Natural killer cell treated with Interleukin-12 subunit alpha and Interleukin-12 subunit beta and Interleukin-15 and Interleukin-18, amount 100 ng/mL, for 72 hours (primary cell): ENCODE measurements around the gene USP24. TPM values are rescaled to one million over a fixed set of nuclear protein-coding genes. Genes with fewer than 3 reads are reported as not detected.

Experiments
- ATAC-seq, 2 donors: fragments of 150-1000 bp; cut with Tn5 transposase in 1 of 2; sonication (Bioruptor Pico), chemical (Tn5 transposase) in 1 of 2; 2 replicates each; pipeline ENCODE4 v1.10.0; 2021
- DNase-seq: peaks from one replicate; pipeline ENCODE4 v3.0.0; 2022; ENCODE audit warnings: low spot score
- H3K27ac Mint-ChIP-seq, 2 donors: 1 replicate in 1 of 2; 2 replicates in 1 of 2; pipeline ENCODE4 v1.8.0; 2022; ENCODE audit warnings: mixed read lengths in 2 of 2, mild to moderate bottlenecking in 1 of 2, moderate library complexity in 1 of 2
- H3K27me3 Mint-ChIP-seq, 2 donors: 1 replicate in 1 of 2; 2 replicates in 1 of 2; pipeline ENCODE4 v1.8.0; 2022; ENCODE audit warnings: mixed read lengths in 2 of 2
- H3K36me3 Mint-ChIP-seq: one replicate; pipeline ENCODE4 v1.8.0; 2022; ENCODE audit warnings: mixed read lengths
- H3K4me1 Mint-ChIP-seq, 2 donors: 1 replicate in 1 of 2; 2 replicates in 1 of 2; pipeline ENCODE4 v1.8.0; 2022; ENCODE audit warnings: low read depth in 2 of 2, mixed read lengths in 2 of 2, mild to moderate bottlenecking in 1 of 2
- H3K4me3 Mint-ChIP-seq: one replicate; pipeline ENCODE4 v1.8.0; 2022; ENCODE audit warnings: mixed read lengths
- H3K9me3 Mint-ChIP-seq: 2 replicates; pipeline ENCODE4 v1.8.0; 2022; ENCODE audit warnings: mixed read lengths
- total RNA-seq, 2 donors: library from RNA; stranded (reverse); gene quantifications; one replicate each; pipeline ENCODE4 v1.2.3, GENCODE V29; 2022

The USP24 gene
- total RNA-seq, 2 donors from 2014 or later = 66.8 to 83.1 TPM

- DNase-seq = no peak
- Mint-ChIP-seq H3K27me3 (peaks cover 0 to 2% of the 10 kb centered on the region in 2 donors), H3K4me3 (no peak overlapping the region), H3K27ac (no peak overlapping the region), H3K9me3 (no peaks in the 10 kb centered on the region), H3K36me3 (no peaks in the 10 kb centered on the region), H3K4me1 (no peaks in the 10 kb centered on the region)
- no peak for ATAC-seq
Measured at GRCh38 chr1:55048453-55049270, 166.5 kb downstream of the USP24 start.

DNA sequence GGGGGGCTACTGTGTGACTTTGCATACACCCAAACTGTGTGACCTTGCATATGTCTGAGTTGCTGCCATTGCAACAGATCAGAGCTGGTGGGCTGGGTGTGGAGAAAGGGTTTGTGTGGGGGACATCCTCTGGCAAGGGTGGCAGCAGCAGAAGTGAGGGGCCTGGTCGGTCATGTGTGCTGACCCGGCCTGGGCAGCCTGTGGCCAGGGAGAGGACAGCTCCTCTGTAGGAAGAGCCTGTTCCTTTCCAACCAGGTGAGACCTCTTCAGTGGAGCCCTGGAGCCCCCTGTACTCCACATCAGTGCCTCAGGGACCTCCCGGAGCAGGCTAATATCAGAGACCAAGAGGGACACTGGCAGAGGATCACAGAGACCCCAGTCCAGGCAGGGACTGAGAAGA is 167.6 kb downstream of the USP24 start:
- ATAC-seq = no peak
- no peak for DNase-seq
- H3K4me1 Mint-ChIP-seq = no peaks in the 10 kb centered on the region
- H3K27me3 Mint-ChIP-seq = peaks cover 0 to 4% of the 10 kb centered on the region in 2 donors
- no peaks in the 10 kb centered on the region for H3K36me3 Mint-ChIP-seq
- no peak overlapping the region for H3K27ac Mint-ChIP-seq
- H3K9me3 Mint-ChIP-seq = no peaks in the 10 kb centered on the region
- no peak overlapping the region for H3K4me3 Mint-ChIP-seq

- ATAC-seq (no peak), DNase-seq (no peak)
- no peaks in the 10 kb centered on the region for H3K9me3 Mint-ChIP-seq
- no peaks in the 10 kb centered on the region for H3K4me1 Mint-ChIP-seq
- H3K4me3 Mint-ChIP-seq = no peak overlapping the region
- H3K27me3 Mint-ChIP-seq = peaks cover 0 to 9% of the 10 kb centered on the region in 2 donors
- H3K36me3 Mint-ChIP-seq = no peaks in the 10 kb centered on the region
- no peak overlapping the region for H3K27ac Mint-ChIP-seq
Measured at GRCh38 chr1:55046871-55047270, 168.3 kb downstream of the USP24 start.

DNA sequence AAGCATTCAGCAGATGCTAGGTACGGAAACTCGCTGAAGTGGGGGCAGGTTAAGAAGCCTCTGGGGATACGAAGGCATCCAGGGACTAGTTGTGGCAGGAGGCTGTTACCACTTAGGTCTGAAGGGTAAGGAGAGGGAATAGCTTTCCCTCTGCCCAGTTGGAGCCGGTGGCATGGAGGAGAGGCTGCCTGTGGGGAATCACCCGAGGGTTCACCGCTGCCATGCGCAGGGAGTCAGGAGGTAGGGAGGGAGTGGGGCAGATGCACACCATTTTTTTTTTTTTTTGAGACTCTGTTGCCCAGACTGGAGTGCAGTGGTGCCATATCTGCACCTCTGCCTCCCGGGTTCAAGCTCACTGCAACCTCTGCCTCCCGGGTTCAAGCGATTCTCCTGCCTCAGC is 169.7 kb downstream of the USP24 start:
- DNase-seq (no peak), ATAC-seq (no peak)
- peaks cover 9 to 18% of the 10 kb centered on the region in 2 donors for H3K27me3 Mint-ChIP-seq
- no peaks in the 10 kb centered on the region for H3K9me3 Mint-ChIP-seq
- no peak overlapping the region for H3K27ac Mint-ChIP-seq
- no peaks in the 10 kb centered on the region for H3K36me3 Mint-ChIP-seq
- H3K4me1 Mint-ChIP-seq = no peaks in the 10 kb centered on the region
- H3K4me3 Mint-ChIP-seq = no peak overlapping the region

GRCh38 chr1:55044617-55045397 is 170.4 kb downstream of the USP24 start:
- DNase-seq (no peak), ATAC-seq (peak in 1 of 2 donors; percentile 18)
- H3K4me3 Mint-ChIP-seq = no peak overlapping the region
- peaks cover 9 to 24% of the 10 kb centered on the region in 2 donors for H3K27me3 Mint-ChIP-seq
- H3K36me3 Mint-ChIP-seq = no peaks in the 10 kb centered on the region
- no peak overlapping the region for H3K27ac Mint-ChIP-seq
- H3K4me1 Mint-ChIP-seq = no peaks in the 10 kb centered on the region
- H3K9me3 Mint-ChIP-seq = no peaks in the 10 kb centered on the region

DNA sequence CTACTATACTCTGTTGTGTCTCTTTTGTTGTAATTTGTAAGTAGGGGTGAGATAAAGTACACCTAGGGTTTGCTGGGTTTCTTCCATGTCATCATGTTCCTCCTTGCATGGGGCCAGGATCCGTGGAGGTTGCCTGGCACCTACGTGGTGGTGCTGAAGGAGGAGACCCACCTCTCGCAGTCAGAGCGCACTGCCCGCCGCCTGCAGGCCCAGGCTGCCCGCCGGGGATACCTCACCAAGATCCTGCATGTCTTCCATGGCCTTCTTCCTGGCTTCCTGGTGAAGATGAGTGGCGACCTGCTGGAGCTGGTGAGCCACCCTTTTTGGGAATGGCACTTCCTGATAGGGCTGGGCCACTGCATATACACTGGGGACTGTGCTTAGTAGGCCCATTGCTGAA is 171.4 kb downstream of the USP24 start:
- H3K27ac Mint-ChIP-seq = no peak overlapping the region
- H3K36me3 Mint-ChIP-seq = no peaks in the 10 kb centered on the region
- no peaks in the 10 kb centered on the region for H3K4me1 Mint-ChIP-seq

DNA sequence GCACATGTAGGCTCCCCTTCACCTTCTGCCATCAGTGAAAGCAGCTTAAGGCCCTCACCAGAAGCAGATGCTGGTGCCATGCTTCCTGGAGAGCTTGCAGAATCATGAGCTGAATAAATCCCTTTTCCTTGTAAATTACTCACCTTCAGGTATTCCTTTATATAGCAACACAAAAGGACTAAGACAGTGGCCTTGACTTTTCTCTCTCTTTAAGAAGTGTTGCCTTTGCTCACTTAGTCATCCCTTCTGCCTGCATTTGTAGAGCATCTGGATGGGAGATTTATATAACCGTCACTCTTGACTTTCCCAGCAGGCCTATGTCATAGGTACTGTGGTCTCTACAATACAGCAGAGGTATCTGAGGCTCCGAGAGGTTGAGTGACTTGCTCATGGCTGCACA is 172.2 kb downstream of the USP24 start:
- DNase-seq = no peak
- no peaks in the 10 kb centered on the region for H3K36me3 Mint-ChIP-seq
- no peaks in the 10 kb centered on the region for H3K9me3 Mint-ChIP-seq
- H3K4me3 Mint-ChIP-seq = no peak overlapping the region
- ATAC-seq = no peak
- no peaks in the 10 kb centered on the region for H3K4me1 Mint-ChIP-seq
- H3K27me3 Mint-ChIP-seq = peaks cover 17 to 31% of the 10 kb centered on the region in 2 donors
- H3K27ac Mint-ChIP-seq = no peak overlapping the region

More for the DNA sequence above, 171.4 kb downstream of the USP24 start:
- no peak for DNase-seq
- ATAC-seq = no peak
- Mint-ChIP-seq H3K9me3 (no peaks in the 10 kb centered on the region), H3K4me3 (no peak overlapping the region), H3K27me3 (peaks cover 14 to 29% of the 10 kb centered on the region in 2 donors)

DNA sequence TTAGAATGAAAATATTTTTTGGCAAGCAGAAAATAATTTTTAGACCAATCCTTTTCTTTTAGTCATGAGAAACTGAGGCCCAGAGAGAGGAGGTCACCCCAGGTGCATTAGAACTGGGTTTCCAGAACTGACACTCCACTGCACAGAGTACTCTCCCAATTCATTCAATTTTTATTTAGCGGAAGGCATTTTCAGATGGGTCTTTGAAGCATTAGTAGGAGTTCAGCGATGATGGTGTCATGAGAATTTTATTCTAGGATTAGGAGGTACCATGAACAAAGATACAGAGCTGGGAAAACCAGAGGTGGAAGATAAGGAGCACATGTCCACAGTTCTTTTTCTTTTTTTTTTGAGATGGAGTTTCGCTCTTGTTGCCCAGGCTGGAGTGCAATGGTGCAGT is 173.6 kb downstream of the USP24 start:
- ATAC-seq (no peak), DNase-seq (no peak)
- no peak overlapping the region for H3K4me3 Mint-ChIP-seq
- no peaks in the 10 kb centered on the region for H3K36me3 Mint-ChIP-seq
- no peak overlapping the region for H3K27ac Mint-ChIP-seq
- H3K9me3 Mint-ChIP-seq = no peaks in the 10 kb centered on the region
- peaks cover 30 to 37% of the 10 kb centered on the region in 2 donors for H3K27me3 Mint-ChIP-seq
- H3K4me1 Mint-ChIP-seq = no peaks in the 10 kb centered on the region

DNA sequence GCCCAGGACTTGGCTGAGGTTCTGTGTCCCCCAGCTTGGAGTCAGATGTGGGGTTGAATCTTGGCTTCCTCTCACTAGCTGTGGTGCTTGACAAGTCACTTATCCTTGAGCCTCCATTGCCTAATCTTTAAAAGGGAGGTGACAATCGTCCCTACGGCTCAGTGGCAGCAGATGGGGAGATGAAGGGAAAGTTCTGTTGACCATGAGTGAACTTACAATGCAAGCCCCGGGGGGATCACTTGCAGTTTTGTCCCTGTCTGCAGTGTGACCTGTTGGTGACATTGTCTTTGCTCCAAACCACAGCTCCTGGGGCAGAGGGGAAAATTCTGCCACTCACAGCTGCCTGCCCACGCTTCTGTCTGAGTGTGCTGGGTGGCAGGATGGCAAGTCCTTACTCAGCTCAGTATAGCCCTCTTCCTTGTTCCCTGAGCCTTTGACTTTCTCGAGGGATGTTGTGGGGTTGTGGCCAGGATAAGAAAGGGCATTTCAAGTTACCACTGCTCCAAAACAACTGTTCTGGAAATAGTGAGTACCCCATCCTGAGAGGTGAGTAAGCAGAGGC is 174.2 kb downstream of the USP24 start:
- ATAC-seq (no peak), DNase-seq (no peak)
- no peak overlapping the region for H3K27ac Mint-ChIP-seq
- no peak overlapping the region for H3K4me3 Mint-ChIP-seq
- H3K36me3 Mint-ChIP-seq = no peaks in the 10 kb centered on the region
- peaks cover 36 to 41% of the 10 kb centered on the region in 2 donors for H3K27me3 Mint-ChIP-seq
- peaks cover 0 to under 1% of the 10 kb centered on the region in 2 donors for H3K4me1 Mint-ChIP-seq
- no peaks in the 10 kb centered on the region for H3K9me3 Mint-ChIP-seq

DNA sequence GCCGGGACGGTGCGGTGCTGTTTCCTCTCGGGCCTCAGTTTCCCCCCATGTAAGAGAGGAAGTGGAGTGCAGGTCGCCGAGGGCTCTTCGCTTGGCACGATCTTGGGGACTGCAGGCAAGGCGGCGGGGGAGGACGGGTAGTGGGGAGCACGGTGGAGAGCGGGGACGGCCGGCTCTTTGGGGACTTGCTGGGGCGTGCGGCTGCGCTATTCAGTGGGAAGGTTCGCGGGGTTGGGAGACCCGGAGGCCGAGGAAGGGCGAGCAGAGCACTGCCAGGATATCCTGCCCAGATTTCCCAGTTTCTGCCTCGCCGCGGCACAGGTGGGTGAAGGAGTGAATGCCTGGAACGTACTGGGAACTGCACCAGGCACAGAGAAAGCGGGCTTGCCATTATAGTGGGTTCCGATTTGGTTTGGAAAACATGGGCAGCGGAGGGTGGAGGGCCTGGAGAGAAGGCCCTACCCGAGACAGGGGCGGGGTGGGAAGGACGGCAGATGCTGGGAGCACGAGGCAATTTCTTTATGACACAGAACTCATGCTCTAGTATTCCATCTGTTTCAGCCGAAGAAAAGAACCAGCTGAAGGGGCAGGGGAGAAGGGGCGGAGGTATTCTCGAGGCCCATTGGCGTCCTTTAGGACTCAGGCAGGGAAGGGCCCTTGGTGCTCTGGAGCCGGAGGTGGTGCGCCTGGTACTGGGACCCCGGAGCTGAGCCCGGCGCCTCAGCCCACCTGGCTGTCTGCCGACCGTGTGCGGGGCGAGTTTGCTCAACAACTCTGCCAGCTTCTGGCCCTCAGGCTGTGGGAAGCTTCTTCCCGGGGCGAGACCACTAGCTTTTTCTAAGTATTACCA is 174.9 kb downstream of the USP24 start:
- Mint-ChIP-seq H3K36me3 (no peaks in the 10 kb centered on the region), H3K4me3 (no peak overlapping the region), H3K9me3 (no peaks in the 10 kb centered on the region), H3K27me3 (peaks cover 43 to 47% of the 10 kb centered on the region in 2 donors), H3K4me1 (peaks cover 2 to 6% of the 10 kb centered on the region in 2 donors), H3K27ac (no peak overlapping the region)
- DNase-seq (no peak), ATAC-seq (no peak)

GRCh38 chr1:55039342-55040082 is 175.7 kb downstream of the USP24 start, which contains the start of gene PCSK9:
PCSK9 (plus strand) TSS chr1:55039548; CDS start chr1:55039838, 290 bp downstream.
- peaks cover 46 to 52% of the 10 kb centered on the region in 2 donors for H3K27me3 Mint-ChIP-seq
- no peak within 1 kb of the TSS for H3K4me3 Mint-ChIP-seq
- ATAC-seq (peak in 1 of 2 donors; percentile 22), DNase-seq (no peak)
- no peak within 1 kb of the TSS for H3K27ac Mint-ChIP-seq
- no peaks in the 10 kb centered on the region for H3K36me3 Mint-ChIP-seq
- peaks cover 2 to 6% of the 10 kb centered on the region in 2 donors for H3K4me1 Mint-ChIP-seq
- H3K9me3 Mint-ChIP-seq = no peaks in the 10 kb centered on the region

DNA sequence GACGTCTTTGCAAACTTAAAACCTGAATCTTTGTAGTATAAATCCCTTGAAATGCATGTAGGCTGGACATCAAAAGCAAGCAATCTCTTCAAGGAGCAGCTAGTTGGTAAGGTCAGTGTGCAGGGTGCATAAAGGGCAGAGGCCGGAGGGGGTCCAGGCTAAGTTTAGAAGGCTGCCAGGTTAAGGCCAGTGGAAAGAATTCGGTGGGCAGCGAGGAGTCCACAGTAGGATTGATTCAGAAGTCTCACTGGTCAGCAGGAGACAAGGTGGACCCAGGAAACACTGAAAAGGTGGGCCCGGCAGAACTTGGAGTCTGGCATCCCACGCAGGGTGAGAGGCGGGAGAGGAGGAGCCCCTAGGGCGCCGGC is 176.2 kb downstream of the USP24 start:
- no peaks in the 10 kb centered on the region for H3K9me3 Mint-ChIP-seq
- no peak overlapping the region for H3K4me3 Mint-ChIP-seq
- ATAC-seq = no peak
- no peak for DNase-seq
- H3K27me3 Mint-ChIP-seq = peaks cover 46 to 52% of the 10 kb centered on the region in 2 donors
- H3K4me1 Mint-ChIP-seq = peaks cover 2 to 6% of the 10 kb centered on the region in 2 donors
- no peak overlapping the region for H3K27ac Mint-ChIP-seq
- H3K36me3 Mint-ChIP-seq = no peaks in the 10 kb centered on the region

GRCh38 chr1:55038552-55038838 is 176.7 kb downstream of the USP24 start:
- H3K27ac Mint-ChIP-seq = no peak overlapping the region
- no peaks in the 10 kb centered on the region for H3K36me3 Mint-ChIP-seq
- DNase-seq = no peak
- peaks cover 2 to 6% of the 10 kb centered on the region in 2 donors for H3K4me1 Mint-ChIP-seq
- H3K9me3 Mint-ChIP-seq = no peaks in the 10 kb centered on the region
- peaks cover 48% of the 10 kb centered on the region in 2 donors for H3K27me3 Mint-ChIP-seq
- no peak for ATAC-seq
- H3K4me3 Mint-ChIP-seq = no peak overlapping the region
